GM12874 (cell line): Measurements from ENCODE around the gene KCNB1.

Experiments
- CTCF ChIP-seq: IDR thresholded peaks from 2 replicates; pipeline ENCODE4 v1.5.1; 2011; ENCODE audit warnings: low read depth, mild to moderate bottlenecking, control low read depth, low read length, moderate library complexity; ENCODE audit not compliant: insufficient read depth

KCNB1 gene

GRCh38 chr20:49400410-49400809 is 82.1 kb downstream of the KCNB1 start:
- TF ChIP-seq CTCF: no peak

GRCh38 chr20:49399329-49399728 is 83.1 kb downstream of the KCNB1 start:
- TF ChIP-seq CTCF: no peak

GRCh38 chr20:49398401-49399144 is 83.9 kb downstream of the KCNB1 start:
- TF ChIP-seq CTCF: no peak

- TF ChIP-seq CTCF: no peak
These were observed 84.9 kb downstream of the KCNB1 start for GRCh38 chr20:49397525-49397924.

- TF ChIP-seq CTCF: no peak
These were observed 86.2 kb downstream of the KCNB1 start for GRCh38 chr20:49396230-49396629.

- no peak for TF ChIP-seq CTCF
These were observed 86.8 kb downstream of the KCNB1 start for GRCh38 chr20:49395659-49396058.

GRCh38 chr20:49395183-49395582 is 87.3 kb downstream of the KCNB1 start:
- TF ChIP-seq CTCF: no peak
